SU-DHL-6 (cell line): ENCODE measurements around the gene UCHL1.

Source experiments
- H2AFZ ChIP-seq: fragments of 200-600 bp; sonication (generic); 2 replicates; pipeline ENCODE4 v1.6.1; 2014; ENCODE audit warnings: low read depth, mild to moderate bottlenecking, moderate library complexity, mixed read lengths, antibody characterized with exemption, low read length; ENCODE audit not compliant: severe bottlenecking
- H3F3A ChIP-seq: fragments of 200-600 bp; shearing (Covaris generic); 2 replicates; pipeline ENCODE4 v1.6.0; 2016; ENCODE audit warnings: antibody characterized with exemption, mild to moderate bottlenecking; ENCODE audit not compliant: insufficient read depth
- H3K27ac ChIP-seq: fragments of 200-600 bp; sonication (generic); 2 replicates; pipeline ENCODE4 v1.5.1; 2016; ENCODE audit warnings: low read depth, mild to moderate bottlenecking, low read length, moderate library complexity, mixed read lengths
- H3K27me3 ChIP-seq: fragments of 200-600 bp; sonication (generic), shearing (Covaris generic); 2 replicates; pipeline ENCODE4 v1.6.0; 2014; ENCODE audit warnings: mild to moderate bottlenecking, low read length
- H3K36me3 ChIP-seq: fragments of 200-600 bp; sonication (generic); 2 replicates; pipeline ENCODE4 v1.6.1; 2014; ENCODE audit warnings: mild to moderate bottlenecking, low read length, mixed read lengths
- H3K4me2 ChIP-seq: fragments of 300-600, 200-600 bp; shearing (Covaris generic), sonication (generic); 2 replicates; pipeline ENCODE4 v1.6.0; 2014; ENCODE audit warnings: low read length, low read depth, mild to moderate bottlenecking; ENCODE audit not compliant: poor library complexity, severe bottlenecking
- H3K4me3 ChIP-seq: fragments of 200-600 bp; sonication (generic); 2 replicates; pipeline ENCODE4 v1.5.1; 2014; ENCODE audit warnings: antibody characterized with exemption, low read length, mild to moderate bottlenecking, mixed read lengths; ENCODE audit not compliant: insufficient read depth, poor library complexity, severe bottlenecking
- H3K79me2 ChIP-seq: fragments of 200-600 bp; sonication (generic); 2 replicates; pipeline ENCODE4 v1.6.1; 2014; ENCODE audit warnings: mild to moderate bottlenecking, low read length, moderate library complexity; ENCODE audit not compliant: insufficient read depth
- H3K9ac ChIP-seq: fragments of 200-600 bp; sonication (generic); 2 replicates; pipeline ENCODE4 v1.7.0; 2014; ENCODE audit warnings: mild to moderate bottlenecking, low read length
- H3K9me2 ChIP-seq: fragments of 200-600 bp; sonication (generic); replicated peaks from 2 replicates; pipeline ENCODE4 v1.6.1; 2014; ENCODE audit warnings: low read length; ENCODE audit not compliant: insufficient read depth
- H3K9me3 ChIP-seq: fragments of 200-600 bp; sonication (generic); 2 replicates; pipeline ENCODE4 v1.6.1; 2014; ENCODE audit warnings: low read length, mixed read lengths; ENCODE audit not compliant: insufficient read depth
- H4K20me1 ChIP-seq: fragments of 200-600 bp; sonication (generic); 2 replicates; pipeline ENCODE4 v1.6.1; 2014; ENCODE audit warnings: low read depth, mild to moderate bottlenecking, antibody characterized with exemption, low read length, moderate library complexity, mixed read lengths
- EZH2phosphoT487 ChIP-seq: fragments of 200-600 bp; sonication (generic), shearing (Covaris generic); conservative IDR thresholded peaks from 2 replicates; pipeline ENCODE4 v1.6.1; 2018; ENCODE audit warnings: mild to moderate bottlenecking, antibody characterized with exemption, low read length, moderate library complexity, mixed read lengths
- TF ChIP-seq, protein P1 (sequence below): fragments of 200-600 bp; sonication (generic); IDR thresholded peaks from one replicate; pipeline ENCODE4 v1.5.1; 2017; ENCODE audit warnings: antibody characterized with exemption, mild to moderate bottlenecking, low read length, moderate library complexity; ENCODE audit not compliant: insufficient read depth, poor library complexity, severe bottlenecking

UCHL1 gene

DNA sequence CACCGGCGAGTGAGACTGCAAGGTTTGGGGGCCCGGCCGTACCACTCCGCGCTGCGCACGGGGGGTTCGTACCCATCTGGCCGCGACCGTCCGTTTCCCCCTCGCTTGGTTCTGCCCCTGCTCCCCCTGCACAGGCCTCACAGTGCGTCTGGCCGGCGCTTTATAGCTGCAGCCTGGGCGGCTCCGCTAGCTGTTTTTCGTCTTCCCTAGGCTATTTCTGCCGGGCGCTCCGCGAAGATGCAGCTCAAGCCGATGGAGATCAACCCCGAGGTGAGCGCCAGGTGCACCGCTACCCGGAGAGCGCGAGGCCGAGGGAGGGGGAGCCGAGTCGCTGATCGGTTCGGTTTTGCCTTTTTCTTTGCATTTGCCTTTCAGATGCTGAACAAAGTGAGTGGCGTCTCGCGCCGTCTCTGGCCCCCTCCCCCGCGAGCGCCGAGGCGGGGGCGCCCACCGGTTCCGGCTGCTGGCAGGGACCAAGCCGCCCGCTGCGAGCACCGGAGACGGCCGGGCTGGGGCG lies at the start of gene UCHL1:
TSS of gene UCHL1 (plus strand) at position 189 of the 517 bp plus-strand sequence. CDS start at position 238, 49 bp downstream.
- no peaks in the 10 kb centered on the region for H3F3A ChIP-seq
- peak within 1 kb of the TSS; percentile 76 for H3K27ac ChIP-seq
- no peaks in the 10 kb centered on the region for H3K36me3 ChIP-seq
- no peaks in the 10 kb centered on the region for H3K9me2 ChIP-seq
- no peaks in the 10 kb centered on the region for H3K27me3 ChIP-seq
- peak within 1 kb of the TSS; percentile 85 for H3K9ac ChIP-seq
- H3K9me3 ChIP-seq = no peaks in the 10 kb centered on the region
- peak within 1 kb of the TSS; percentile 74 for H3K4me3 ChIP-seq
- H4K20me1 ChIP-seq = no peaks in the 10 kb centered on the region; the same call in 1 of the 2 replicates
- peaks cover 17% of the 10 kb centered on the region for H3K79me2 ChIP-seq
- no peak for TF ChIP-seq EZH2phosphoT487
- TF ChIP-seq, protein P1, sequence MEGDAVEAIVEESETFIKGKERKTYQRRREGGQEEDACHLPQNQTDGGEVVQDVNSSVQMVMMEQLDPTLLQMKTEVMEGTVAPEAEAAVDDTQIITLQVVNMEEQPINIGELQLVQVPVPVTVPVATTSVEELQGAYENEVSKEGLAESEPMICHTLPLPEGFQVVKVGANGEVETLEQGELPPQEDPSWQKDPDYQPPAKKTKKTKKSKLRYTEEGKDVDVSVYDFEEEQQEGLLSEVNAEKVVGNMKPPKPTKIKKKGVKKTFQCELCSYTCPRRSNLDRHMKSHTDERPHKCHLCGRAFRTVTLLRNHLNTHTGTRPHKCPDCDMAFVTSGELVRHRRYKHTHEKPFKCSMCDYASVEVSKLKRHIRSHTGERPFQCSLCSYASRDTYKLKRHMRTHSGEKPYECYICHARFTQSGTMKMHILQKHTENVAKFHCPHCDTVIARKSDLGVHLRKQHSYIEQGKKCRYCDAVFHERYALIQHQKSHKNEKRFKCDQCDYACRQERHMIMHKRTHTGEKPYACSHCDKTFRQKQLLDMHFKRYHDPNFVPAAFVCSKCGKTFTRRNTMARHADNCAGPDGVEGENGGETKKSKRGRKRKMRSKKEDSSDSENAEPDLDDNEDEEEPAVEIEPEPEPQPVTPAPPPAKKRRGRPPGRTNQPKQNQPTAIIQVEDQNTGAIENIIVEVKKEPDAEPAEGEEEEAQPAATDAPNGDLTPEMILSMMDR = no peak
- H3K4me2 ChIP-seq = peak within 1 kb of the TSS; percentile 69
- peak within 1 kb of the TSS; percentile 81 for H2AFZ ChIP-seq

- Histone ChIP-seq H2AFZ (no peak overlapping the region), H3K9me2 (no peaks in the 10 kb centered on the region), H3K4me3 (no peak overlapping the region), H3K79me2 (peaks cover 93% of the 10 kb centered on the region), H3F3A (no peaks in the 10 kb centered on the region; the same call in 1 of the 2 replicates), H4K20me1 (peaks cover 21% of the 10 kb centered on the region), H3K27me3 (no peaks in the 10 kb centered on the region), H3K9me3 (no peaks in the 10 kb centered on the region), H3K36me3 (no peaks in the 10 kb centered on the region), H3K4me2 (no peak overlapping the region), H3K27ac (no peak overlapping the region), H3K9ac (no peak overlapping the region)
- TF ChIP-seq, protein P1 = no peak
- no peak for TF ChIP-seq EZH2phosphoT487
Measured at GRCh38 chr4:41207291-41207831, 49.4 kb upstream of the UCHL1 start.

- no peak overlapping the region for H3K4me2 ChIP-seq
- H3K9ac ChIP-seq = no peak overlapping the region
- TF ChIP-seq, protein P1 = no peak
- no peak for TF ChIP-seq EZH2phosphoT487
- no peaks in the 10 kb centered on the region for H3K9me2 ChIP-seq
- H3K9me3 ChIP-seq = no peaks in the 10 kb centered on the region
- H4K20me1 ChIP-seq = peaks cover 9% of the 10 kb centered on the region
- no peaks in the 10 kb centered on the region; the same call in 1 of the 2 replicates for H3F3A ChIP-seq
- no peak overlapping the region for H2AFZ ChIP-seq
- H3K79me2 ChIP-seq = peaks cover 90% of the 10 kb centered on the region
- H3K4me3 ChIP-seq = no peak overlapping the region
- no peaks in the 10 kb centered on the region for H3K27me3 ChIP-seq
- no peaks in the 10 kb centered on the region for H3K36me3 ChIP-seq
- no peak overlapping the region for H3K27ac ChIP-seq
Measured at GRCh38 chr4:41209187-41209586, 47.5 kb upstream of the UCHL1 start.
